Measurements from ENCODE around the gene CAMTA1. TPM values are rescaled to one million over a fixed set of nuclear protein-coding genes. Genes with fewer than 3 reads are reported as not detected.

The CAMTA1 gene
- total RNA-seq, 1 experiment from 2014 or later, result 69.5 TPM

DNA sequence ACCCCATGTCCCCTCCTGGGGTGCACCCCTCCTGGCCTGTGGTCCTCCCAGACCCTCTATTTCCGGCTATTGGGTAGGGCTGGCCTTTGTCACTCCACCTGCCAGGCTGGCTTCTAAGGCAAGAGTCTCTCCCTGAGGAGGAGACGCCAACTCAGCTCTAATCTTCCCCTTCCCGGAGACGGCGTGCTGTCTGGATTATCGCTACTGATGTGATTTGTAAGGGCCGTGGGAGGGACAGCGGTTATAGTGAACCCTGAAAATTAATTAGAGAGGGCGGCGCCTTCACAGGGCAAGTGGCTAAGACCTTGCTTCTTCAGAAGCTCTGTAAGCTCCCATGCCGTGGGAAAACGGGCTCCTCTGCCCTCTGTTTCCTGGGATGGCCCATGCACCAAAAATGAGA is 778.9 kb downstream of the CAMTA1 start:
- no peak overlapping the region for H3K4me2 ChIP-seq (ENCODE audit: low read length)
- ChIA-PET RAD21 (ENCODE audit: low non-redundant PET in 1 of 2, low total read pairs in 2 of 2, uncharacterized antibody in 2 of 2, unreplicated experiment in 2 of 2) (no interaction called here), POLR2A (no interaction called here), CTCF (no interaction called here)
- H3K27me3 ChIP-seq (ENCODE audit: insufficient read depth, low read length), result no peaks in the 10 kb centered on the region
- no peaks in the 10 kb centered on the region for H3K9me2 ChIP-seq (ENCODE audit: insufficient read depth)
- DNase-seq (ENCODE audit: low read depth, low spot score) (no peak), ATAC-seq (no peak)
- H3K36me3 ChIP-seq (ENCODE audit: control insufficient read depth in 1 of 2, insufficient read depth in 2 of 2, low read length in 2 of 2), result no peaks in the 10 kb centered on the region
- intact Hi-C loops (cut with micrococcal nuclease), result no loop called here
- H2AFZ ChIP-seq (ENCODE audit: low read depth, low read length, poor library complexity, severe bottlenecking), result no peak overlapping the region
- H3K27ac ChIP-seq (ENCODE audit: low read depth, low read length), result no peak overlapping the region
- H3K9me3 ChIP-seq (ENCODE audit: control insufficient read depth in 1 of 2, insufficient read depth in 1 of 2, low read depth in 1 of 2, low read length in 2 of 2), result no peaks in the 10 kb centered on the region; a peak in 1 of 4 replicates
- no peaks in the 10 kb centered on the region for H4K20me1 ChIP-seq (ENCODE audit: insufficient read depth)
- H3K4me1 ChIP-seq (ENCODE audit: control insufficient read depth in 1 of 2, insufficient read depth in 2 of 2, low read length in 2 of 2), result peaks cover 0 to 8% of the 10 kb centered on the region in 2 experiments; a peak in 2 of 4 replicates
- no TSS peak for BruUV-seq (replicated peaks)
- no peaks in the 10 kb centered on the region for H3K79me2 ChIP-seq (ENCODE audit: insufficient read depth, low read length)
- no peak overlapping the region for H3K9ac ChIP-seq (ENCODE audit: low read length)
- H3K4me3 ChIP-seq (replicated peaks in 1 of 2; ENCODE audit: low read depth in 1 of 2, low read length in 2 of 2), result no peak overlapping the region
- TF ChIP-seq CBX3 (IDR thresholded peaks at IDR 0.05; ENCODE audit: low read depth), result no peak
- TF ChIP-seq, protein P1, sequence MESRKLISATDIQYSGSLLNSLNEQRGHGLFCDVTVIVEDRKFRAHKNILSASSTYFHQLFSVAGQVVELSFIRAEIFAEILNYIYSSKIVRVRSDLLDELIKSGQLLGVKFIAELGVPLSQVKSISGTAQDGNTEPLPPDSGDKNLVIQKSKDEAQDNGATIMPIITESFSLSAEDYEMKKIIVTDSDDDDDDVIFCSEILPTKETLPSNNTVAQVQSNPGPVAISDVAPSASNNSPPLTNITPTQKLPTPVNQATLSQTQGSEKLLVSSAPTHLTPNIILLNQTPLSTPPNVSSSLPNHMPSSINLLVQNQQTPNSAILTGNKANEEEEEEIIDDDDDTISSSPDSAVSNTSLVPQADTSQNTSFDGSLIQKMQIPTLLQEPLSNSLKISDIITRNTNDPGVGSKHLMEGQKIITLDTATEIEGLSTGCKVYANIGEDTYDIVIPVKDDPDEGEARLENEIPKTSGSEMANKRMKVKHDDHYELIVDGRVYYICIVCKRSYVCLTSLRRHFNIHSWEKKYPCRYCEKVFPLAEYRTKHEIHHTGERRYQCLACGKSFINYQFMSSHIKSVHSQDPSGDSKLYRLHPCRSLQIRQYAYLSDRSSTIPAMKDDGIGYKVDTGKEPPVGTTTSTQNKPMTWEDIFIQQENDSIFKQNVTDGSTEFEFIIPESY (IDR thresholded peaks at IDR 0.05; ENCODE audit: extremely low read depth, insufficient replicate concordance, low read length), result no peak
- no peak for TF ChIP-seq EZH2 (IDR thresholded peaks at IDR 0.05)
- TF ChIP-seq, protein P2, sequence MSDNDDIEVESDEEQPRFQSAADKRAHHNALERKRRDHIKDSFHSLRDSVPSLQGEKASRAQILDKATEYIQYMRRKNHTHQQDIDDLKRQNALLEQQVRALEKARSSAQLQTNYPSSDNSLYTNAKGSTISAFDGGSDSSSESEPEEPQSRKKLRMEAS (IDR thresholded peaks at IDR 0.05), result no peak
- no peak for TF ChIP-seq POLR2AphosphoS5 (IDR thresholded peaks at IDR 0.05; ENCODE audit: low read depth, low read length)
- TF ChIP-seq YY1 (IDR thresholded peaks at IDR 0.05; ENCODE audit: extremely low read depth, insufficient replicate concordance, low read depth, low read length), result no peak

DNA sequence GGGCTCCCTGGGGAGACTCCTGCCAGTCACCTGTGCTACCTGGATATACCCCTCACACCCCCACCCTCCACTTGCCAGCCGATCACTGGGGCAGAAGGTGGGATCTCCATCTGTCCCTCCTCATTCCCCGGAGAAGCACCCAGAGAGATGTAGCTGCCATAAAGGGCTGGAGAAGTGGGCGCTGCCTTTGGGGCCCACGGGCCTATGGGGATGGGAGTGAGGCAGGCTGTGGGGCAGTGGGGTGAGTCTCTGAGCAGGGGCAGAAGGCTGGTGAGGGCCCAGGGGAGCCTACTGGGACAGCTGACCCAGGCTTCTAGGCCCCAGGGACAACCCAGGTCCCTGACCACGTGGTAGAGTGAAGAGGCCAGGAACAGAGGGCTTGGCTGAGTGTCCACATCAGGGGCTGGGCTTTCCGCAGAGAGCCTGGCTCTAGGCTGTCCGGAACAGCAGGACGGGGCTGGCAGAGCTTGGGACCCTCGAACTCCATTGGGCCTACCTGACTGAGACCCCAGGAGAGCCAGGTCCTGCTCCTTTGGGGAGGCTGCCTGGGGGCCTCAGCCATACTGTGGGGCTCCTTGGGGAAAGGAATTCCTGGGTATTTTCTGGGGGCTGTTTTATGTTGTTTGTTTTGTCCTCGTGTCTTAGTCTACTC is 780.0 kb downstream of the CAMTA1 start:
- Histone ChIP-seq H3K9ac (ENCODE audit: low read length) (no peak overlapping the region), H3K4me1 (ENCODE audit: control insufficient read depth in 1 of 2, insufficient read depth in 2 of 2, low read length in 2 of 2) (peaks cover 0 to 8% of the 10 kb centered on the region in 2 experiments; a peak in 2 of 4 replicates), H3K4me3 (replicated peaks in 1 of 2; ENCODE audit: low read depth in 1 of 2, low read length in 2 of 2) (no peak overlapping the region), H3K36me3 (ENCODE audit: control insufficient read depth in 1 of 2, insufficient read depth in 2 of 2, low read length in 2 of 2) (no peaks in the 10 kb centered on the region), H3K4me2 (ENCODE audit: low read length) (no peak overlapping the region), H3K79me2 (ENCODE audit: insufficient read depth, low read length) (no peaks in the 10 kb centered on the region), H3K9me3 (ENCODE audit: control insufficient read depth in 1 of 2, insufficient read depth in 1 of 2, low read depth in 1 of 2, low read length in 2 of 2) (no peaks in the 10 kb centered on the region; a peak in 1 of 4 replicates), H3K9me2 (ENCODE audit: insufficient read depth) (no peaks in the 10 kb centered on the region), H2AFZ (ENCODE audit: low read depth, low read length, poor library complexity, severe bottlenecking) (no peak overlapping the region), H4K20me1 (ENCODE audit: insufficient read depth) (no peaks in the 10 kb centered on the region), H3K27ac (ENCODE audit: low read depth, low read length) (no peak overlapping the region), H3K27me3 (ENCODE audit: insufficient read depth, low read length) (no peaks in the 10 kb centered on the region)
- DNase-seq (ENCODE audit: low read depth, low spot score) (no peak), ATAC-seq (no peak)
- ChIA-PET RAD21 (ENCODE audit: low non-redundant PET in 1 of 2, low total read pairs in 2 of 2, uncharacterized antibody in 2 of 2, unreplicated experiment in 2 of 2) (no interaction called here), POLR2A (no interaction called here), CTCF (no interaction called here)
- intact Hi-C loops (cut with micrococcal nuclease), result no loop called here
- BruUV-seq (replicated peaks), result no TSS peak
- TF ChIP-seq ELF1 (IDR thresholded peaks at IDR 0.05; ENCODE audit: borderline replicate concordance, low read depth) (no peak), POLR2A (IDR thresholded peaks at IDR 0.05; ENCODE audit: borderline replicate concordance, extremely low read depth, insufficient read depth, insufficient read length) (no peak), EGR1 (IDR thresholded peaks at IDR 0.05; ENCODE audit: low read depth) (no peak), CEBPB (IDR thresholded peaks at IDR 0.05; ENCODE audit: low read depth) (no peak), POLR2AphosphoS5 (IDR thresholded peaks at IDR 0.05; ENCODE audit: low read depth, low read length) (no peak), SIN3A (IDR thresholded peaks at IDR 0.05; ENCODE audit: low read depth) (no peak), CBX3 (IDR thresholded peaks at IDR 0.05; ENCODE audit: low read depth) (no peak), SRF (IDR thresholded peaks at IDR 0.05; ENCODE audit: low read depth) (no peak)
- TF ChIP-seq, protein P3, sequence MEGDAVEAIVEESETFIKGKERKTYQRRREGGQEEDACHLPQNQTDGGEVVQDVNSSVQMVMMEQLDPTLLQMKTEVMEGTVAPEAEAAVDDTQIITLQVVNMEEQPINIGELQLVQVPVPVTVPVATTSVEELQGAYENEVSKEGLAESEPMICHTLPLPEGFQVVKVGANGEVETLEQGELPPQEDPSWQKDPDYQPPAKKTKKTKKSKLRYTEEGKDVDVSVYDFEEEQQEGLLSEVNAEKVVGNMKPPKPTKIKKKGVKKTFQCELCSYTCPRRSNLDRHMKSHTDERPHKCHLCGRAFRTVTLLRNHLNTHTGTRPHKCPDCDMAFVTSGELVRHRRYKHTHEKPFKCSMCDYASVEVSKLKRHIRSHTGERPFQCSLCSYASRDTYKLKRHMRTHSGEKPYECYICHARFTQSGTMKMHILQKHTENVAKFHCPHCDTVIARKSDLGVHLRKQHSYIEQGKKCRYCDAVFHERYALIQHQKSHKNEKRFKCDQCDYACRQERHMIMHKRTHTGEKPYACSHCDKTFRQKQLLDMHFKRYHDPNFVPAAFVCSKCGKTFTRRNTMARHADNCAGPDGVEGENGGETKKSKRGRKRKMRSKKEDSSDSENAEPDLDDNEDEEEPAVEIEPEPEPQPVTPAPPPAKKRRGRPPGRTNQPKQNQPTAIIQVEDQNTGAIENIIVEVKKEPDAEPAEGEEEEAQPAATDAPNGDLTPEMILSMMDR (IDR thresholded peaks at IDR 0.05 in 2 of 3, conservative IDR thresholded peaks at IDR 0.05 in 1 of 3; ENCODE audit: borderline replicate concordance in 1 of 3, insufficient read depth in 1 of 3, low read depth in 2 of 3, low read length in 2 of 3), result no peak
- TF ChIP-seq, protein P1 (IDR thresholded peaks at IDR 0.05; ENCODE audit: extremely low read depth, insufficient replicate concordance, low read length), result no peak

Data from HCT116 (cell line).